GM12801 (cell line): ENCODE results near the gene USH2A.

Source experiments
- CTCF ChIP-seq: IDR thresholded peaks from one replicate; pipeline ENCODE4 v1.5.1; 2011; ENCODE audit warnings: control low read depth; ENCODE audit not compliant: insufficient read length; ENCODE audit errors: extremely low read depth

USH2A gene

GRCh38 chr1:215875236-215875635 is 548.0 kb downstream of the USH2A start:
- no peak for TF ChIP-seq CTCF

- TF ChIP-seq CTCF: no peak
Measured at GRCh38 chr1:215872658-215873057, 550.6 kb downstream of the USH2A start.

GRCh38 chr1:215868500-215868899 is 554.7 kb downstream of the USH2A start:
- no peak for TF ChIP-seq CTCF

- TF ChIP-seq CTCF: no peak
Measured at GRCh38 chr1:215865060-215865459, 558.2 kb downstream of the USH2A start.

GRCh38 chr1:215863796-215864195 is 559.5 kb downstream of the USH2A start:
- TF ChIP-seq CTCF: no peak

GRCh38 chr1:215860833-215861232 is 562.4 kb downstream of the USH2A start:
- no peak for TF ChIP-seq CTCF

- no peak for TF ChIP-seq CTCF
Measured at GRCh38 chr1:215857317-215857716, 565.9 kb downstream of the USH2A start.

- TF ChIP-seq CTCF: no peak
Measured at GRCh38 chr1:215845234-215845891, 577.9 kb downstream of the USH2A start.
